ENCODE measurements around the gene COL13A1. TPM values are rescaled to one million over a fixed set of nuclear protein-coding genes. Genes with fewer than 3 reads are reported as not detected.
A peak's percentile ranks its signal among the peaks of the same experiment; 100 is the strongest.

Gene COL13A1
- total and polyA plus RNA-seq, 2 donors (not counting 1 experiment from before 2014, with no cell fraction given) = 5.7 to 7.4 TPM

- H3K27ac ChIP-seq (ENCODE audit: insufficient read depth, low read length) = no peak overlapping the region
- H3K4me1 ChIP-seq (ENCODE audit: control insufficient read depth, extremely low read depth, insufficient read depth, low read length) = peaks cover 8% of the 10 kb centered on the region
- DNase-seq (ENCODE audit: low read depth in 2 of 2) = no peak
- TF ChIP-seq EZH2 (IDR thresholded peaks at IDR 0.05; ENCODE audit: low read length, missing control alignments) (no peak), CTCF (conservative IDR thresholded peaks at IDR 0.05 in 1 of 2, IDR thresholded peaks at IDR 0.05 in 1 of 2; ENCODE audit: low read depth in 1 of 2, low read length in 2 of 2) (no peak)
- H3K79me2 ChIP-seq (ENCODE audit: control insufficient read depth, insufficient read depth, low read length) = no peaks in the 10 kb centered on the region
- no peaks in the 10 kb centered on the region for H3K36me3 ChIP-seq (ENCODE audit: control insufficient read depth, insufficient read depth, low read length)
- H4K20me1 ChIP-seq (ENCODE audit: control insufficient read depth, extremely low read depth, insufficient read depth, low read length) = no peaks in the 10 kb centered on the region
- H3K27me3 ChIP-seq (ENCODE audit: control insufficient read depth, insufficient read depth, low read length) = no peaks in the 10 kb centered on the region
- no peak overlapping the region for H2AFZ ChIP-seq (ENCODE audit: low read length)
- no peak overlapping the region for H3K4me3 ChIP-seq (replicated peaks in 1 of 4; ENCODE audit: control extremely low read depth in 1 of 4, insufficient read depth in 1 of 4, low read depth in 3 of 4, low read length in 4 of 4)
- H3K9ac ChIP-seq (ENCODE audit: insufficient read depth, low read length) = no peak overlapping the region
- H3K9me3 ChIP-seq (ENCODE audit: control insufficient read depth, insufficient read depth, low read depth, low read length) = no peaks in the 10 kb centered on the region
- H3K4me2 ChIP-seq (ENCODE audit: extremely low read depth, insufficient read depth, low read length) = no peak overlapping the region
Measured at GRCh38 chr10:69837261-69837660, 35.6 kb downstream of the COL13A1 start.

- Histone ChIP-seq H2AFZ (ENCODE audit: low read length) (no peak overlapping the region), H3K27ac (ENCODE audit: insufficient read depth, low read length) (no peak overlapping the region), H3K36me3 (ENCODE audit: control insufficient read depth, insufficient read depth, low read length) (no peaks in the 10 kb centered on the region), H4K20me1 (ENCODE audit: control insufficient read depth, extremely low read depth, insufficient read depth, low read length) (no peaks in the 10 kb centered on the region), H3K79me2 (ENCODE audit: control insufficient read depth, insufficient read depth, low read length) (no peaks in the 10 kb centered on the region), H3K27me3 (ENCODE audit: control insufficient read depth, insufficient read depth, low read length) (no peaks in the 10 kb centered on the region), H3K4me1 (ENCODE audit: control insufficient read depth, extremely low read depth, insufficient read depth, low read length) (peaks cover 8% of the 10 kb centered on the region), H3K9me3 (ENCODE audit: control insufficient read depth, insufficient read depth, low read depth, low read length) (no peaks in the 10 kb centered on the region), H3K4me3 (replicated peaks in 1 of 4; ENCODE audit: control extremely low read depth in 1 of 4, insufficient read depth in 1 of 4, low read depth in 3 of 4, low read length in 4 of 4) (no peak overlapping the region), H3K4me2 (ENCODE audit: extremely low read depth, insufficient read depth, low read length) (no peak overlapping the region), H3K9ac (ENCODE audit: insufficient read depth, low read length) (no peak overlapping the region)
- TF ChIP-seq CTCF (conservative IDR thresholded peaks at IDR 0.05 in 1 of 2, IDR thresholded peaks at IDR 0.05 in 1 of 2; ENCODE audit: low read depth in 1 of 2, low read length in 2 of 2) (no peak), EZH2 (IDR thresholded peaks at IDR 0.05; ENCODE audit: low read length, missing control alignments) (no peak)
- no peak for DNase-seq (ENCODE audit: low read depth in 2 of 2)
Measured at GRCh38 chr10:69838418-69838817, 36.7 kb downstream of the COL13A1 start.

GRCh38 chr10:69838853-69839252, 37.1 kb downstream of the COL13A1 start:
- Histone ChIP-seq H3K4me2 (ENCODE audit: extremely low read depth, insufficient read depth, low read length) (no peak overlapping the region), H3K27me3 (ENCODE audit: control insufficient read depth, insufficient read depth, low read length) (no peaks in the 10 kb centered on the region), H3K9ac (ENCODE audit: insufficient read depth, low read length) (no peak overlapping the region), H3K9me3 (ENCODE audit: control insufficient read depth, insufficient read depth, low read depth, low read length) (no peaks in the 10 kb centered on the region), H3K27ac (ENCODE audit: insufficient read depth, low read length) (no peak overlapping the region), H2AFZ (ENCODE audit: low read length) (no peak overlapping the region), H3K36me3 (ENCODE audit: control insufficient read depth, insufficient read depth, low read length) (no peaks in the 10 kb centered on the region), H3K4me1 (ENCODE audit: control insufficient read depth, extremely low read depth, insufficient read depth, low read length) (peaks cover 8% of the 10 kb centered on the region), H3K4me3 (replicated peaks in 1 of 4; ENCODE audit: control extremely low read depth in 1 of 4, insufficient read depth in 1 of 4, low read depth in 3 of 4, low read length in 4 of 4) (no peak overlapping the region), H4K20me1 (ENCODE audit: control insufficient read depth, extremely low read depth, insufficient read depth, low read length) (no peaks in the 10 kb centered on the region), H3K79me2 (ENCODE audit: control insufficient read depth, insufficient read depth, low read length) (no peaks in the 10 kb centered on the region)
- DNase-seq (ENCODE audit: low read depth in 2 of 2) = peak; percentile 45 to 81
- TF ChIP-seq EZH2 (IDR thresholded peaks at IDR 0.05; ENCODE audit: low read length, missing control alignments) = no peak
- TF ChIP-seq CTCF (conservative IDR thresholded peaks at IDR 0.05 in 1 of 2, IDR thresholded peaks at IDR 0.05 in 1 of 2; ENCODE audit: low read depth in 1 of 2, low read length in 2 of 2) = no peak
